ENCODE results near the gene CFAP91. TPM values are rescaled to one million over a fixed set of nuclear protein-coding genes. Genes with fewer than 3 reads are reported as not detected.

CFAP91 gene
- total and polyA plus RNA-seq, 4 donors, result 0.23 to 1.3 (median 0.55) TPM

GRCh38 chr3:119664370-119664769 lies 38.5 kb upstream of the CFAP91 start:
- Histone ChIP-seq H3K9ac (ENCODE audit: low read depth in 1 of 2, low read length in 2 of 2) (no peak overlapping the region), H3K27me3 (ENCODE audit: control insufficient read depth in 4 of 4, insufficient read depth in 4 of 4, low read length in 3 of 4) (no peaks in the 10 kb centered on the region), H3K4me3 (ENCODE audit: low read depth in 1 of 3, low read length in 3 of 3) (no peak overlapping the region), H3K36me3 (ENCODE audit: control insufficient read depth in 4 of 4, insufficient read depth in 3 of 4, low read depth in 1 of 4, low read length in 3 of 4) (peaks cover 0 to 9% (median 3%) of the 10 kb centered on the region in 4 donors), H3K9me3 (ENCODE audit: control insufficient read depth in 4 of 4, low read length in 3 of 4) (no peaks in the 10 kb centered on the region), H3K27ac (ENCODE audit: low read depth in 1 of 2, low read length in 2 of 2) (no peak overlapping the region), H3K4me1 (ENCODE audit: control insufficient read depth in 4 of 4, insufficient read depth in 4 of 4, low read length in 3 of 4) (no peaks in the 10 kb centered on the region)
- WGBS, result 88% methylated on average over 4 of the region's 4 CpGs
- no peak for TF ChIP-seq EGR1 (IDR thresholded peaks at IDR 0.05; ENCODE audit: low read depth in 2 of 2)
- TF ChIP-seq, protein P1, sequence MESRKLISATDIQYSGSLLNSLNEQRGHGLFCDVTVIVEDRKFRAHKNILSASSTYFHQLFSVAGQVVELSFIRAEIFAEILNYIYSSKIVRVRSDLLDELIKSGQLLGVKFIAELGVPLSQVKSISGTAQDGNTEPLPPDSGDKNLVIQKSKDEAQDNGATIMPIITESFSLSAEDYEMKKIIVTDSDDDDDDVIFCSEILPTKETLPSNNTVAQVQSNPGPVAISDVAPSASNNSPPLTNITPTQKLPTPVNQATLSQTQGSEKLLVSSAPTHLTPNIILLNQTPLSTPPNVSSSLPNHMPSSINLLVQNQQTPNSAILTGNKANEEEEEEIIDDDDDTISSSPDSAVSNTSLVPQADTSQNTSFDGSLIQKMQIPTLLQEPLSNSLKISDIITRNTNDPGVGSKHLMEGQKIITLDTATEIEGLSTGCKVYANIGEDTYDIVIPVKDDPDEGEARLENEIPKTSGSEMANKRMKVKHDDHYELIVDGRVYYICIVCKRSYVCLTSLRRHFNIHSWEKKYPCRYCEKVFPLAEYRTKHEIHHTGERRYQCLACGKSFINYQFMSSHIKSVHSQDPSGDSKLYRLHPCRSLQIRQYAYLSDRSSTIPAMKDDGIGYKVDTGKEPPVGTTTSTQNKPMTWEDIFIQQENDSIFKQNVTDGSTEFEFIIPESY (IDR thresholded peaks at IDR 0.05), result no peak
- TF ChIP-seq HNF4G (IDR thresholded peaks at IDR 0.05), result no peak
- TF ChIP-seq, protein P2, sequence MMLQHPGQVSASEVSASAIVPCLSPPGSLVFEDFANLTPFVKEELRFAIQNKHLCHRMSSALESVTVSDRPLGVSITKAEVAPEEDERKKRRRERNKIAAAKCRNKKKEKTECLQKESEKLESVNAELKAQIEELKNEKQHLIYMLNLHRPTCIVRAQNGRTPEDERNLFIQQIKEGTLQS (IDR thresholded peaks at IDR 0.05), result no peak
- no peak for TF ChIP-seq GABPA (IDR thresholded peaks at IDR 0.05 in 1 of 2, conservative IDR thresholded peaks at IDR 0.05 in 1 of 2)
- TF ChIP-seq RXRA (IDR thresholded peaks at IDR 0.05), result no peak
- no peak for TF ChIP-seq FOXA1 (IDR thresholded peaks at IDR 0.05)
- TF ChIP-seq, protein P3, sequence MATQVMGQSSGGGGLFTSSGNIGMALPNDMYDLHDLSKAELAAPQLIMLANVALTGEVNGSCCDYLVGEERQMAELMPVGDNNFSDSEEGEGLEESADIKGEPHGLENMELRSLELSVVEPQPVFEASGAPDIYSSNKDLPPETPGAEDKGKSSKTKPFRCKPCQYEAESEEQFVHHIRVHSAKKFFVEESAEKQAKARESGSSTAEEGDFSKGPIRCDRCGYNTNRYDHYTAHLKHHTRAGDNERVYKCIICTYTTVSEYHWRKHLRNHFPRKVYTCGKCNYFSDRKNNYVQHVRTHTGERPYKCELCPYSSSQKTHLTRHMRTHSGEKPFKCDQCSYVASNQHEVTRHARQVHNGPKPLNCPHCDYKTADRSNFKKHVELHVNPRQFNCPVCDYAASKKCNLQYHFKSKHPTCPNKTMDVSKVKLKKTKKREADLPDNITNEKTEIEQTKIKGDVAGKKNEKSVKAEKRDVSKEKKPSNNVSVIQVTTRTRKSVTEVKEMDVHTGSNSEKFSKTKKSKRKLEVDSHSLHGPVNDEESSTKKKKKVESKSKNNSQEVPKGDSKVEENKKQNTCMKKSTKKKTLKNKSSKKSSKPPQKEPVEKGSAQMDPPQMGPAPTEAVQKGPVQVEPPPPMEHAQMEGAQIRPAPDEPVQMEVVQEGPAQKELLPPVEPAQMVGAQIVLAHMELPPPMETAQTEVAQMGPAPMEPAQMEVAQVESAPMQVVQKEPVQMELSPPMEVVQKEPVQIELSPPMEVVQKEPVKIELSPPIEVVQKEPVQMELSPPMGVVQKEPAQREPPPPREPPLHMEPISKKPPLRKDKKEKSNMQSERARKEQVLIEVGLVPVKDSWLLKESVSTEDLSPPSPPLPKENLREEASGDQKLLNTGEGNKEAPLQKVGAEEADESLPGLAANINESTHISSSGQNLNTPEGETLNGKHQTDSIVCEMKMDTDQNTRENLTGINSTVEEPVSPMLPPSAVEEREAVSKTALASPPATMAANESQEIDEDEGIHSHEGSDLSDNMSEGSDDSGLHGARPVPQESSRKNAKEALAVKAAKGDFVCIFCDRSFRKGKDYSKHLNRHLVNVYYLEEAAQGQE (IDR thresholded peaks at IDR 0.05), result no peak
- TF ChIP-seq FOXA2 (IDR thresholded peaks at IDR 0.05), result no peak
- no peak for DNase-seq (ENCODE audit: low spot score)

- Histone ChIP-seq H3K4me3 (ENCODE audit: low read depth in 1 of 3, low read length in 3 of 3) (no peak overlapping the region), H3K9me3 (ENCODE audit: control insufficient read depth in 4 of 4, low read length in 3 of 4) (no peaks in the 10 kb centered on the region), H3K4me1 (ENCODE audit: control insufficient read depth in 4 of 4, insufficient read depth in 4 of 4, low read length in 3 of 4) (peaks cover 0 to 1% (median 0%) of the 10 kb centered on the region in 4 donors), H3K9ac (ENCODE audit: low read depth in 1 of 2, low read length in 2 of 2) (no peak overlapping the region), H3K27ac (ENCODE audit: low read depth in 1 of 2, low read length in 2 of 2) (no peak overlapping the region), H3K27me3 (ENCODE audit: control insufficient read depth in 4 of 4, insufficient read depth in 4 of 4, low read length in 3 of 4) (no peaks in the 10 kb centered on the region), H3K36me3 (ENCODE audit: control insufficient read depth in 4 of 4, insufficient read depth in 3 of 4, low read depth in 1 of 4, low read length in 3 of 4) (peaks cover 0 to 9% (median 3%) of the 10 kb centered on the region in 4 donors)
- 87% methylated on average over 4 of the region's 4 CpGs for WGBS
- TF ChIP-seq JUND (IDR thresholded peaks at IDR 0.05), result no peak
- no peak for DNase-seq (ENCODE audit: low spot score)
Observed at GRCh38 chr3:119664850-119665379, 37.9 kb upstream of the CFAP91 start.

GRCh38 chr3:119665954-119666559 lies 36.8 kb upstream of the CFAP91 start:
- no peak overlapping the region for H3K27ac ChIP-seq (ENCODE audit: low read depth in 1 of 2, low read length in 2 of 2)
- no peaks in the 10 kb centered on the region for H3K9me3 ChIP-seq (ENCODE audit: control insufficient read depth in 4 of 4, low read length in 3 of 4)
- H3K9ac ChIP-seq (ENCODE audit: low read depth in 1 of 2, low read length in 2 of 2), result no peak overlapping the region
- no peak for TF ChIP-seq HNF4G (IDR thresholded peaks at IDR 0.05)
- no peak for TF ChIP-seq JUND (IDR thresholded peaks at IDR 0.05)
- TF ChIP-seq, protein P2 (IDR thresholded peaks at IDR 0.05), result no peak
- no peak for TF ChIP-seq HNF4A (conservative IDR thresholded peaks at IDR 0.05)
- TF ChIP-seq YY1 (IDR thresholded peaks at IDR 0.05), result no peak
- TF ChIP-seq RXRA (IDR thresholded peaks at IDR 0.05), result no peak
- TF ChIP-seq MAX (IDR thresholded peaks at IDR 0.05), result no peak
- TF ChIP-seq FOXA2 (IDR thresholded peaks at IDR 0.05), result no peak
- no peak for TF ChIP-seq TAF1 (conservative IDR thresholded peaks at IDR 0.05)
- no peak for TF ChIP-seq NR2F2 (IDR thresholded peaks at IDR 0.05)
- peaks cover 0 to 9% (median 8%) of the 10 kb centered on the region in 4 donors for H3K36me3 ChIP-seq (ENCODE audit: control insufficient read depth in 4 of 4, insufficient read depth in 3 of 4, low read depth in 1 of 4, low read length in 3 of 4)
- peaks cover 0 to 1% (median 0%) of the 10 kb centered on the region in 4 donors for H3K4me1 ChIP-seq (ENCODE audit: control insufficient read depth in 4 of 4, insufficient read depth in 4 of 4, low read length in 3 of 4)
- no peaks in the 10 kb centered on the region for H3K27me3 ChIP-seq (ENCODE audit: control insufficient read depth in 4 of 4, insufficient read depth in 4 of 4, low read length in 3 of 4)
- no peak overlapping the region for H3K4me3 ChIP-seq (ENCODE audit: low read depth in 1 of 3, low read length in 3 of 3)
- 92% methylated on average over 6 of the region's 6 CpGs for WGBS
- DNase-seq (ENCODE audit: low spot score), result no peak
